Smooth muscle cell (in vitro differentiated cells): ENCODE results near the gene GABPB2. TPM values are rescaled to one million over a fixed set of nuclear protein-coding genes. Genes with fewer than 3 reads are reported as not detected.

ENCODE experiments used
- DNase-seq: peaks from one replicate; lab custom pipeline; 2025; ENCODE audit not compliant: unreplicated experiment; lab: John Stamatoyannopoulos, UW
- H2AFZ ChIP-seq: fragments of 200-600 bp; sonication (generic); 2 replicates; pipeline ENCODE4 v1.6.0; 2016; ENCODE audit warnings: antibody characterized with exemption, low read depth, mild to moderate bottlenecking
- H3F3A ChIP-seq: fragments of 200-600 bp; sonication (generic); 2 replicates; pipeline ENCODE4 v1.6.0; 2017; ENCODE audit warnings: antibody characterized with exemption, low read depth
- H3K27ac ChIP-seq: fragments of 200-600 bp; sonication (generic); 2 replicates; pipeline ENCODE4 v1.5.1; 2016; ENCODE audit warnings: low read depth, mild to moderate bottlenecking
- H3K27me3 ChIP-seq: fragments of 200-600 bp; sonication (generic); 2 replicates; pipeline ENCODE4 v1.6.1; 2016; ENCODE audit warnings: low read depth, mild to moderate bottlenecking
- H3K36me3 ChIP-seq: fragments of 200-600 bp; sonication (generic); 2 replicates; pipeline ENCODE4 v1.5.1; 2016; ENCODE audit warnings: low read depth
- H3K4me1 ChIP-seq: fragments of 200-600 bp; sonication (generic); 2 replicates; pipeline ENCODE4 v1.5.1; 2016; ENCODE audit warnings: low read depth
- H3K4me2 ChIP-seq: fragments of 200-600 bp; sonication (generic); 2 replicates; pipeline ENCODE4 v1.6.0; 2016; ENCODE audit warnings: mild to moderate bottlenecking
- H3K4me3 ChIP-seq: fragments of 200-600 bp; sonication (generic); 2 replicates; pipeline ENCODE4 v1.5.1; 2016; ENCODE audit warnings: mild to moderate bottlenecking
- H3K79me2 ChIP-seq: fragments of 200-600 bp; sonication (generic); 2 replicates; pipeline ENCODE4 v1.6.0; 2016; ENCODE audit warnings: low read depth, mild to moderate bottlenecking
- H3K9ac ChIP-seq: fragments of 200-600 bp; sonication (generic); 2 replicates; pipeline ENCODE4 v1.6.0; 2016; ENCODE audit warnings: low read depth
- H3K9me3 ChIP-seq: fragments of 200-600 bp; sonication (generic); replicated peaks from 2 replicates; pipeline ENCODE4 v1.5.1; 2016; ENCODE audit warnings: low read depth
- H4K20me1 ChIP-seq: fragments of 200-600 bp; sonication (generic); 2 replicates; pipeline ENCODE4 v1.6.0; 2016; ENCODE audit warnings: low read depth
- CTCF ChIP-seq: fragments of 200-600 bp; sonication (generic); IDR thresholded peaks from 2 replicates; pipeline ENCODE4 v1.5.1; 2017; ENCODE audit warnings: borderline replicate concordance, mild to moderate bottlenecking, antibody characterized with exemption; ENCODE audit not compliant: insufficient read depth, poor library complexity, severe bottlenecking
- WGBS: methylation state at CpG from one replicate; pipeline ENCODE4 v1.1.7; 2016; ENCODE audit warnings: low lambda C conversion rate; 5-methylcytosine and 5-hydroxymethylcytosine counted together
- polyA plus RNA-seq: library from polyadenylated mRNA; unstranded; fragments of >200 nt; fragmentation: Nextera tagmentation; extraction: Ambion mirVana; gene quantifications from 2 replicates; pipeline ENCODE4 v1.2.1, GENCODE V29; 2016
- small RNA-seq: library from RNA; depleted of rRNA; stranded (forward); fragments of <200 nt; gene quantifications from one replicate; pipeline ENCODE3, GENCODE V24; 2014
- total RNA-seq: library from RNA; depleted of rRNA; stranded (reverse); fragments of >200 nt; gene quantifications from 2 replicates; pipeline ENCODE4 v1.2.3, GENCODE V29; 2014

The GABPB2 gene
- total and polyA plus RNA-seq, 2 experiments from 2014 or later: 1.3 to 3.6 TPM

- peak overlapping the region; percentile 96 for H3K4me2 ChIP-seq
- H3K9ac ChIP-seq: peak overlapping the region; percentile 63
- no peaks in the 10 kb centered on the region for H3K9me3 ChIP-seq
- H3K27ac ChIP-seq: peak overlapping the region; percentile 73
- H2AFZ ChIP-seq: peak overlapping the region; percentile 21
- no peaks in the 10 kb centered on the region for H3K27me3 ChIP-seq
- H3K79me2 ChIP-seq: peaks cover 6% of the 10 kb centered on the region
- no peaks in the 10 kb centered on the region for H3K36me3 ChIP-seq
- H4K20me1 ChIP-seq: no peaks in the 10 kb centered on the region
- H3K4me3 ChIP-seq: peak overlapping the region; percentile 60
- peaks cover 10% of the 10 kb centered on the region for H3F3A ChIP-seq
- H3K4me1 ChIP-seq: peaks cover 12% of the 10 kb centered on the region
- DNase-seq: no peak
- WGBS: 9% methylated on average over 15 of the region's 15 CpGs
- no peak for TF ChIP-seq CTCF
These were observed 96.0 kb downstream of the GABPB2 start for GRCh38 chr1:151166505-151166956.

GRCh38 chr1:151167116-151167515 is 96.6 kb downstream of the GABPB2 start:
- TF ChIP-seq CTCF: no peak
- H3K27ac ChIP-seq: peak overlapping the region; percentile 73
- H3F3A ChIP-seq: peaks cover 10% of the 10 kb centered on the region
- no peaks in the 10 kb centered on the region for H3K27me3 ChIP-seq
- H3K4me1 ChIP-seq: peaks cover 12% of the 10 kb centered on the region
- peaks cover 6% of the 10 kb centered on the region for H3K79me2 ChIP-seq
- no peaks in the 10 kb centered on the region for H3K9me3 ChIP-seq
- no peak for DNase-seq
- H3K36me3 ChIP-seq: no peaks in the 10 kb centered on the region
- H3K4me2 ChIP-seq: peak overlapping the region; percentile 96
- H3K9ac ChIP-seq: peak overlapping the region; percentile 63
- no peak overlapping the region for H2AFZ ChIP-seq
- H4K20me1 ChIP-seq: no peaks in the 10 kb centered on the region
- peak overlapping the region; percentile 60 for H3K4me3 ChIP-seq
- WGBS: 94% methylated on average over 6 of the region's 6 CpGs

- no peak overlapping the region for H3K4me3 ChIP-seq
- peaks cover 5% of the 10 kb centered on the region for H3K4me1 ChIP-seq
- no peak for TF ChIP-seq CTCF
- no peak overlapping the region for H3K27ac ChIP-seq
- H3K9me3 ChIP-seq: no peaks in the 10 kb centered on the region
- H4K20me1 ChIP-seq: no peaks in the 10 kb centered on the region
- 94% methylated on average over 5 of the region's 5 CpGs for WGBS
- DNase-seq: no peak
- H3K36me3 ChIP-seq: peaks cover 2% of the 10 kb centered on the region
- H2AFZ ChIP-seq: no peak overlapping the region
- no peaks in the 10 kb centered on the region for H3K27me3 ChIP-seq
- H3K9ac ChIP-seq: no peak overlapping the region
- H3K79me2 ChIP-seq: peaks cover 6% of the 10 kb centered on the region
- H3F3A ChIP-seq: peaks cover 10% of the 10 kb centered on the region
- no peak overlapping the region for H3K4me2 ChIP-seq
These were observed 100.6 kb downstream of the GABPB2 start for GRCh38 chr1:151171190-151171589.

Small RNA genes within 50 kb of the gene (small RNA-seq; reads per million reads assigned to genes)
- not detected for gene RNU6-884P

Other genes starting within 250 kb of the GABPB2 start
- gene ARNT, start 194.2 kb upstream of the GABPB2 start, total RNA-seq: 33.8 and 35.8 TPM in 2 replicates
- 28.8 and 33.7 TPM in 2 replicates for gene ARNT, start 194.2 kb upstream of the GABPB2 start, polyA plus RNA-seq
- gene CTXND2, start 183.6 kb upstream of the GABPB2 start, total RNA-seq: not detected in 2 replicates
- gene CTXND2, start 183.6 kb upstream of the GABPB2 start, polyA plus RNA-seq: not detected in 2 replicates
- 19.1 and 36.6 TPM in 2 replicates for gene SETDB1, start 144.4 kb upstream of the GABPB2 start, total RNA-seq
- gene SETDB1, start 144.4 kb upstream of the GABPB2 start, polyA plus RNA-seq: 11.3 and 11.6 TPM in 2 replicates
- 80.0 and 81.8 TPM in 2 replicates for gene CERS2, start 95.9 kb upstream of the GABPB2 start, total RNA-seq
- 96.3 and 108 TPM in 2 replicates for gene CERS2, start 95.9 kb upstream of the GABPB2 start, polyA plus RNA-seq
- gene ANXA9, start 88.5 kb upstream of the GABPB2 start, total RNA-seq: 0.67 and 2.6 TPM in 2 replicates
- 0.19 and 0.31 TPM in 2 replicates for gene ANXA9, start 88.5 kb upstream of the GABPB2 start, polyA plus RNA-seq
- gene MINDY1, start 63.9 kb upstream of the GABPB2 start, total RNA-seq: 3.2 and 4.9 TPM in 2 replicates
- 2.4 and 8.5 TPM in 2 replicates for gene MINDY1, start 63.9 kb upstream of the GABPB2 start, polyA plus RNA-seq
- gene PRUNE1, start 62.3 kb upstream of the GABPB2 start, total RNA-seq: 15.2 and 16.8 TPM in 2 replicates
- gene PRUNE1, start 62.3 kb upstream of the GABPB2 start, polyA plus RNA-seq: 10.1 and 19.5 TPM in 2 replicates
- gene BNIPL, start 34.2 kb upstream of the GABPB2 start, total RNA-seq: 5.3 and 5.6 TPM in 2 replicates
- gene BNIPL, start 34.2 kb upstream of the GABPB2 start, polyA plus RNA-seq: 0.93 and 1.2 TPM in 2 replicates
- 1.2 and 1.6 TPM in 2 replicates for gene C1orf56, start 23.0 kb upstream of the GABPB2 start, total RNA-seq
- gene C1orf56, start 23.0 kb upstream of the GABPB2 start, polyA plus RNA-seq: 4.4 and 8.0 TPM in 2 replicates
- gene CDC42SE1, start 11.1 kb upstream of the GABPB2 start, total RNA-seq: 63.3 and 75.9 TPM in 2 replicates
- 15.2 and 20.8 TPM in 2 replicates for gene CDC42SE1, start 11.1 kb upstream of the GABPB2 start, polyA plus RNA-seq
- gene MLLT11, start 10.4 kb upstream of the GABPB2 start, total RNA-seq: 50.1 and 53.4 TPM in 2 replicates
- gene MLLT11, start 10.4 kb upstream of the GABPB2 start, polyA plus RNA-seq: 73.2 and 74.2 TPM in 2 replicates
- 9.3 and 9.5 TPM in 2 replicates for gene SEMA6C, start 75.9 kb downstream of the GABPB2 start, total RNA-seq
- gene SEMA6C, start 75.9 kb downstream of the GABPB2 start, polyA plus RNA-seq: 8.1 and 10.4 TPM in 2 replicates
- gene TNFAIP8L2, start 85.9 kb downstream of the GABPB2 start, total RNA-seq: not detected in 2 replicates
- 0.14 TPM in 1 of 2 replicates, not detected in the other for gene TNFAIP8L2, start 85.9 kb downstream of the GABPB2 start, polyA plus RNA-seq
- gene LYSMD1, start 95.1 kb downstream of the GABPB2 start, total RNA-seq: 9.7 and 17.8 TPM in 2 replicates
- 1.9 and 2.5 TPM in 2 replicates for gene LYSMD1, start 95.1 kb downstream of the GABPB2 start, polyA plus RNA-seq
- gene SCNM1, start 95.4 kb downstream of the GABPB2 start, total RNA-seq: 49.7 and 58.6 TPM in 2 replicates
- 94.8 and 105 TPM in 2 replicates for gene SCNM1, start 95.4 kb downstream of the GABPB2 start, polyA plus RNA-seq
- gene TMOD4, start 105.2 kb downstream of the GABPB2 start, total RNA-seq: not detected in 2 replicates
- 0.37 TPM in 1 of 2 replicates, not detected in the other for gene TMOD4, start 105.2 kb downstream of the GABPB2 start, polyA plus RNA-seq
- gene VPS72, start 119.4 kb downstream of the GABPB2 start, total RNA-seq: 35.0 and 44.9 TPM in 2 replicates
- gene VPS72, start 119.4 kb downstream of the GABPB2 start, polyA plus RNA-seq: 57.9 and 74.1 TPM in 2 replicates
- gene PIP5K1A, start 127.8 kb downstream of the GABPB2 start, total RNA-seq: 54.6 and 78.2 TPM in 2 replicates
- gene PIP5K1A, start 127.8 kb downstream of the GABPB2 start, polyA plus RNA-seq: 24.1 and 25.8 TPM in 2 replicates
- 97.2 and 109 TPM in 2 replicates for gene PSMD4, start 184.0 kb downstream of the GABPB2 start, total RNA-seq
- gene PSMD4, start 184.0 kb downstream of the GABPB2 start, polyA plus RNA-seq: 192 and 198 TPM in 2 replicates
- 10.7 and 13.1 TPM in 2 replicates for gene ZNF687, start 211.5 kb downstream of the GABPB2 start, total RNA-seq
- 2.4 and 4.2 TPM in 2 replicates for gene ZNF687, start 211.5 kb downstream of the GABPB2 start, polyA plus RNA-seq